Measurements from ENCODE around the gene CNTD1.

Gene CNTD1

DNA sequence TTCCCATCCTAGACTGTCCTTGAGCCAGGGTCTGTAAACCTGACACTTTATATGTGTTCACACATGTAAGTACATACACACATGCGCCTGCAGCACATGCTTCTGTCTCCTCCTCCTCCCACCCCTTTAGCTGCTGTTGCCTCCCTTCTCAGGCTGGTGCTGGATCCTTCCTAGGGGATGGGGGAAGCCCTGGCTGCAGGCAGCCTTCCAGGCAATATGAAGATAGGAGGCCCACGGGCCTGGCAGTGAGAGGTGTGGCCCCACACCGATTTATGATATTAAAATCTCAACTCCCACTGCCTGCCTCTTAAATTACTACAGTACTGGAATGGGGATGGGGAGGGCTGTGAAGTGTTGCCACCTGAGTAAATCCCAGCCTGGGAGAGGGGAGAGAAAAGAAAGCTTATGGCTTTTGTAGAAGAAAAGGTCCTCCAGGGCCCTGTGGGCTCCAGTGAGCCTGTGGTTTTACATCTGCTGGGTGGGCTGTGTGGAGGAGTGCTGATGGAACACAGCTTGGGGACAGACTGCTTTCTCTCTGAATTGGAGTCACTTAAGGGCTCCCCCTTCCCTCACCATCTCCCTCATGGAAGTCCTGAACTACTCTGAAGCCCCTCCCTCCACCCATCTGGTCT, 19.2 kb upstream of the CNTD1 start:
- no peak for FAIRE-seq

GRCh38 chr17:42779936-42780850, 18.5 kb upstream of the CNTD1 start, which contains the start of gene WNK4:
Gene WNK4 (plus strand): TSS chr17:42780610. CDS start chr17:42780699, 89 bp downstream.
- no peak for DNase-seq (ENCODE audit: low spot score)
- FAIRE-seq: no peak

More for the DNA sequence above, 19.2 kb upstream of the CNTD1 start:
- no peak for DNase-seq (ENCODE audit: low spot score)

DNA sequence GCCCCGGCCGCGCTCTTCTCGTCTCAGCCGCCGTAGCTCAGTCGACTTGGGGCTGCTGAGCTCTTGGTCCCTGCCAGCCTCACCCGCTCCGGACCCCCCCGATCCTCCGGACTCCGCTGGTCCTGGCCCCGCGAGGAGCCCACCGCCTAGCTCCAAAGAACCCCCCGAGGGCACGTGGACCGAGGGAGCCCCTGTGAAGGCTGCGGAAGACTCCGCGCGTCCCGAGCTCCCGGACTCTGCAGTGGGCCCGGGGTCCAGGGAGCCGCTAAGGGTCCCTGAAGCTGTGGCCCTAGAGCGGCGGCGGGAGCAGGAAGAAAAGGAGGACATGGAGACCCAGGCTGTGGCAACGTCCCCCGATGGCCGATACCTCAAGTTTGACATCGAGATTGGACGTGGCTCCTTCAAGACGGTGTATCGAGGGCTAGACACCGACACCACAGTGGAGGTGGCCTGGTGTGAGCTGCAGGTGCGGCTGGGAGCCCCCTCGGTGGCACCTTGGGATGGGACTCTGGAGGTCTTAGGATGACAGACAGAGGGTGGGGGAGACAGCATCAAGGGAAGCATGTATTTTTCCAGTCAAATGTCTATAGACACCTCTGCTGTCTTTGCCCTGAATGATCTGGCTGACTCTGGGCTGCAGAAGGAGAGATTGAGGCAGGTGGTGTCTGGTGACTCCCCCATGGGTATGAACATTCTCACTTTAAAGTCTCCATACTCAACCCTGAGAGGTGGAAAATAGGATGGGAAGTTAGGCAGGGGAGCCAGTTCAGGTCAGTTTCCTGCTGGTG, 17.6 kb upstream of the CNTD1 start:
- no peak for DNase-seq (ENCODE audit: low spot score)
- no peak for FAIRE-seq

DNA sequence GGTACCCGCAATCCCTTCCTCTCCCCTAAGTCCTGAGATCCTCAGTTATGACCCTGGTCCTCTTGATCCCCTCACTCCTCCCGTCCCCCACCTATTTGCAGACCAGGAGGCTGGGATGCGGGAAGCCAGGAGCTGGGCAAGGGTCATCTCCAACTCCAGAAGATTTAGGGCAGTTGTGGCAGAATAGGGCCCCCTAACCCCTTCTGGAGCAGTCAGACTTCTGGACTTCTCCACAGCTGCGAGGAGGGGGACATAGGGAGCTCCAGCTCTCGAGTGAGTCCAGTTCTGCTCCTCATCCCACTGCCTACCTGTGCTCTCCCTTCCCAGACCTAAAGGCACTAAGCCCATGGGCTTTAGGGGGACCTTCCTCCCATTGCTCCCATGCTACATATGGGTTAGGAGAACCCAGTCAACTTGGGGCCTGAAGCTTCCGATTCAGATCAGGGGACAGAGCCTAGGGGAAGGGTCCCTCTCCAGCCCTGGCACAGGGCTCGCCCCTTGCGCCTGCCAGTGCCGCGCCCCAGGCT, 17.0 kb upstream of the CNTD1 start:
- no peak for DNase-seq (ENCODE audit: low spot score)
- no peak for FAIRE-seq

- DNase-seq (ENCODE audit: low spot score) (no peak), FAIRE-seq (no peak)
Observed at GRCh38 chr17:42782166-42783061, 16.2 kb upstream of the CNTD1 start.

- FAIRE-seq (peak; percentile 78), DNase-seq (ENCODE audit: low spot score) (peak; percentile 86)
Observed at GRCh38 chr17:42783062-42783790, 15.4 kb upstream of the CNTD1 start.

GRCh38 chr17:42783791-42784138, 14.9 kb upstream of the CNTD1 start:
- DNase-seq (ENCODE audit: low spot score) (no peak), FAIRE-seq (no peak)

DNA sequence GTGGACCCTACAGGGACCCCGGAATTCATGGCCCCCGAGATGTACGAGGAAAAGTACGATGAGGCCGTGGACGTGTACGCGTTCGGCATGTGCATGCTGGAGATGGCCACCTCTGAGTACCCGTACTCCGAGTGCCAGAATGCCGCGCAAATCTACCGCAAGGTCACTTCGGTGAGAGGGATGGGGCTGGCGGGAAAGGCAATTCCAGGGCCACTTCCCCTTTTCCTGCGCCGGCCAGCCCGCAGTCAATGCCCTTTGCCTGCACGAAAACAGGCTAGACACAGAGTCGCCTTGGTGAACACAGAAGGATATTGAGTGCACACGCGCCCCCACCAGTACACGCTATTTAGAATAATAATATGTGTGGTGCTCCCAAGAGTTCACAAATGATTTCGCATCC, 14.3 kb upstream of the CNTD1 start:
- DNase-seq (ENCODE audit: low spot score) (no peak), FAIRE-seq (no peak)

DNA sequence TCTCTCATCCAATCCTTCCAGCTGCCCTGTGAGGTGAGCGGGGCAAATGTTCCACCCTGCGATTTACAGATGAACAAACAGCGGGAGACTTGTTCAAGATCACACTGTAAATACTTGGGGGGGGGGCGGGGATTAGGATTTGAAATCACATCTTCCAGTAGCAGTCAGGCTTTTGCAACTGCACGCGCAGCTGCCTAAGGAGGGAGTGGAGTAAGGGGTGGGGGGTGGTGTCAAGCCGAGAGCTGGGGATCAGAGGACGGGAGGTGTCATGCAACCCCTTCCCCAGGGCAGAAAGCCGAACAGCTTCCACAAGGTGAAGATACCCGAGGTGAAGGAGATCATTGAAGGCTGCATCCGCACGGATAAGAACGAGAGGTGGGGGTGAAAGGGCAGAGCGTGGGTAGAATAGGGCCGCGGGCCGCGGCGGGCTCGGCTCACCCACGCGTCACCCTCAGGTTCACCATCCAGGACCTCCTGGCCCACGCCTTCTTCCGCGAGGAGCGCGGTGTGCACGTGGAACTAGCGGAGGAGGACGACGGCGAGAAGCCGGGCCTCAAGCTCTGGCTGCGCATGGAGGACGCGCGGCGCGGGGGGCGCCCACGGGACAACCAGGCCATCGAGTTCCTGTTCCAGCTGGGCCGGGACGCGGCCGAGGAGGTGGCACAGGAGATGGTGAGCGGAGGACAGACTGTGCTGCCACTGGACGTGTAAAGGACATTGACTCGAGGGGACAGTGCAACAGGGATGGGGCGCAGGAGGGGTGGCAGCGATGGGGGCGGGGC, 13.7 kb upstream of the CNTD1 start:
- FAIRE-seq (no peak), DNase-seq (ENCODE audit: low spot score) (no peak)

DNA sequence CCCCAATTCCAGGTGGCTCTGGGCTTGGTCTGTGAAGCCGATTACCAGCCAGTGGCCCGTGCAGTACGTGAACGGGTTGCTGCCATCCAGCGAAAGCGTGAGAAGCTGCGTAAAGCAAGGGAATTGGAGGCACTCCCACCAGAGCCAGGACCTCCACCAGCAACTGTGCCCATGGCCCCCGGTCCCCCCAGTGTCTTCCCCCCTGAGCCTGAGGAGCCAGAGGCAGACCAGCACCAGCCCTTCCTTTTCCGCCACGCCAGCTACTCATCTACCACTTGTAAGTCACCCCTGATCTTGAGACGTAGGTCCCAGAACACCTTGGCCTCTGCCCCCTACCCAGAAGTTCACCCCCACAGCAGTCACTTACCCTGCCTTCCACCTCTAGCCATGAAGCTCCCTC, 11.4 kb upstream of the CNTD1 start:
- FAIRE-seq: no peak
- no peak for DNase-seq (ENCODE audit: low spot score)

- DNase-seq (ENCODE audit: low spot score) (no peak), FAIRE-seq (no peak)
Observed at GRCh38 chr17:42791948-42792347, 6.7 kb upstream of the CNTD1 start.

DNA sequence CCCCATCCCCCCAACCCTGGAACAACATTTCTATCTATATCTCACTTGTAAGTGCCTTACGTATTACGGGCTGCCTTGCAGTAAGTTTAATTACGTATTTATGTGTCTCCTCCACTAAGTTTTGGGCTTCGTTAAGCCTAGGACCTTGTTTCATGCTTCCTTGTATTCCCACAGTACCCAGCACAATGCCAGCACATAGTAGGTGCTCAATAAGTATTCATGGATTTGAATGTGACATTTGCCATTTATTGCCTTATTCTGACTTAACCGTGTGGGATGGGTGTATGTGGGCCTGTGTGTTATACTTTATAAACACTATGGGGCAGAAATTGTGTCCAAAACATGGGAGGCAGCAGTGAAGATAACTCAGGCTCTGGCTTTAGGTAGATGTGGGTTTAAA, 6.1 kb upstream of the CNTD1 start:
- FAIRE-seq (no peak), DNase-seq (ENCODE audit: low spot score) (no peak)

GRCh38 chr17:42795061-42795460, 3.6 kb upstream of the CNTD1 start:
- FAIRE-seq (no peak), DNase-seq (ENCODE audit: low spot score) (no peak)

- FAIRE-seq (no peak), DNase-seq (ENCODE audit: low spot score) (no peak)
Observed at GRCh38 chr17:42795465-42795864, 3.2 kb upstream of the CNTD1 start.

GRCh38 chr17:42796066-42796758, 2.4 kb upstream of the CNTD1 start:
- no peak for FAIRE-seq
- DNase-seq (ENCODE audit: low spot score): no peak

GRCh38 chr17:42797067-42798007, 1.3 kb upstream of the CNTD1 start:
- DNase-seq (ENCODE audit: low spot score) (peak; percentile 66), FAIRE-seq (peak; percentile 81)

DNA sequence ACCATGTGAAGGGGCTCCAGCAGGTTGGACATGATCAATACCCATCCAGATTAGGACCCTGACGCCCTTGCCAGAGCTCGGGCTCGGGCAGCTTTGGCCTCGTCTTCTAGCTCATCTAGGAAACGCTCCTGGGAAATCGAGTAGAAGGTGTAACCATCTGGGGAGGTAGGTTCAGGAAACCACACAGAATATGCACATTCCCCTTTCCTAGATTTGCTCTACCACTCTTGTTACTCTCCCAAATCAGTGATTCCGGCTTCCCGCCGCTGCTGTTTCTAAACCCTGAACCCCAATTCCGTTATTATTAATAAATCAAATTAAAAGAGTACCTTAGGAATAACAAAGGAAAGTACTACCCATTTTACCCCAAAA, 664 bp upstream of the CNTD1 start:
- DNase-seq (ENCODE audit: low spot score) (no peak), FAIRE-seq (no peak)

All from RCC 7860 (cell line).